SK-MEL-5 (cell line): ENCODE results near the gene PROM1. TPM values are rescaled to one million over a fixed set of nuclear protein-coding genes. Genes with fewer than 3 reads are reported as not detected.

Experiments
- DNase-seq: peaks from one replicate; pipeline ENCODE4 v3.0.0-alpha.2; 2016; ENCODE audit warnings: low read depth, low spot score
- in situ Hi-C: cut with HindIII; loops from 2 replicates; pipeline ENCODE4 v1.10.0; 2016; ENCODE audit warnings: low sequenced_read_pairs, high pct_unique_total_duplicates, low pct_unique_long_range_greater_than_20kb
- polyA plus RNA-seq, 2 experiments: library from polyadenylated mRNA; depleted of rRNA; stranded (reverse); fragments of >200 nt; gene quantifications; 2 replicates each; pipeline ENCODE4 v1.2.3, GENCODE V29; 2015
- total RNA-seq: library from RNA; depleted of rRNA; stranded (reverse); fragments of >200 nt; shearing (Covaris generic); gene quantifications from 2 replicates; pipeline ENCODE4 v1.2.3, GENCODE V29; 2014; rRNA removed

The PROM1 gene, protein sequence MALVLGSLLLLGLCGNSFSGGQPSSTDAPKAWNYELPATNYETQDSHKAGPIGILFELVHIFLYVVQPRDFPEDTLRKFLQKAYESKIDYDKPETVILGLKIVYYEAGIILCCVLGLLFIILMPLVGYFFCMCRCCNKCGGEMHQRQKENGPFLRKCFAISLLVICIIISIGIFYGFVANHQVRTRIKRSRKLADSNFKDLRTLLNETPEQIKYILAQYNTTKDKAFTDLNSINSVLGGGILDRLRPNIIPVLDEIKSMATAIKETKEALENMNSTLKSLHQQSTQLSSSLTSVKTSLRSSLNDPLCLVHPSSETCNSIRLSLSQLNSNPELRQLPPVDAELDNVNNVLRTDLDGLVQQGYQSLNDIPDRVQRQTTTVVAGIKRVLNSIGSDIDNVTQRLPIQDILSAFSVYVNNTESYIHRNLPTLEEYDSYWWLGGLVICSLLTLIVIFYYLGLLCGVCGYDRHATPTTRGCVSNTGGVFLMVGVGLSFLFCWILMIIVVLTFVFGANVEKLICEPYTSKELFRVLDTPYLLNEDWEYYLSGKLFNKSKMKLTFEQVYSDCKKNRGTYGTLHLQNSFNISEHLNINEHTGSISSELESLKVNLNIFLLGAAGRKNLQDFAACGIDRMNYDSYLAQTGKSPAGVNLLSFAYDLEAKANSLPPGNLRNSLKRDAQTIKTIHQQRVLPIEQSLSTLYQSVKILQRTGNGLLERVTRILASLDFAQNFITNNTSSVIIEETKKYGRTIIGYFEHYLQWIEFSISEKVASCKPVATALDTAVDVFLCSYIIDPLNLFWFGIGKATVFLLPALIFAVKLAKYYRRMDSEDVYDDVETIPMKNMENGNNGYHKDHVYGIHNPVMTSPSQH
- total RNA-seq = 3.1 and 4.1 TPM in 2 replicates
- polyA plus RNA-seq (2015; cell fraction: cytosol; rRNA removed) = 1.6 and 2.0 TPM in 2 replicates
- 3.3 and 3.9 TPM in 2 replicates for polyA plus RNA-seq (2015; cell fraction: nucleus; rRNA removed)

DNA sequence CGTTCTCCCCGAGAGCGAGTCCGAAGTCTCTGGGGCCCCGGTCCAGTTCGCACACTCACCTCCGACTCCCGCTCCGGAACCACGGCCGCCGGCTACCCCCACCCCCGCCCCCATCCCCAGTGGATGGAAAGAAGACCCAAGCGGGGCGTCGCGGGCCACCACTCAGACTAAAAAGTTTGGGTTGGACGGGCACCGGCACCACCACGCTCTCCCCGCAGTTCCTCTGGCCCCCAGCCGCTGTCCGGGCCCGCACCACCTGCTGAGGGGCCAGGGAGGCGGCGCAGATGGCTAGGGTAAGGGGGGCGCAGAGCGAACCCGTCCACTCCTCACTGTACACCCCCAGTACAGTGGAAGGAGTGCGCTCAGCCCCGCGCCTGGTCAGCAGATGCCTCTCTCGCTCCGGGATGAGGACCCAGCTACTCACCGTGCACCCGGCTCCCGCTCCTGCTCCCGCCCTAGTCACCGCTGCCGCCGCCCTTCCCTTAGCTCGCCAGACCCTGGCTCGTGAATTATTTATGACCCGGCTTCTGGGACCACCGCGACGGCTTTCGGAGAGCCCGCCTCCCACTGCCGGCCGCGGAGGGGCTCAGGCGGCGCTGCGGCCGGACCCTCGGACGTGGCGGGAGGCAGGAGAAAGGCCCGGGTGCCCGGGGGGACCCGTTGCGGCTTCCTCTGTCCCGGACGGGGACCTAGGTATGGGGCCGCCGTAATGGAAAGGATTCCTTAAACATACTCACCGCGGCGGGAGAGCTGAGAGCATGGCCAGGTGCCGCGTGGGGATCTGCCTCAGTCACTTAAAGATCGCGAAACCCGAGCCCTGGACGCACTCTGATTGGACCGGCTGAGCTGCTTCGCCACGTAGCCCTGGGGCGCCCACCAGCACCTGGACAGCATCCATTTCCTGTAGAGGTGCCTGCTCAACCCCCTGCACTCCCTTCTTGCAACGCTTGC, at the start of gene PROM1:
PROM1 (minus strand) TSS at position 783 of the 951 bp plus-strand sequence. CDS start 8,117 bp downstream, outside the sequence.
- DNase-seq = no peak
- in situ Hi-C loops = no loop called here

DNA sequence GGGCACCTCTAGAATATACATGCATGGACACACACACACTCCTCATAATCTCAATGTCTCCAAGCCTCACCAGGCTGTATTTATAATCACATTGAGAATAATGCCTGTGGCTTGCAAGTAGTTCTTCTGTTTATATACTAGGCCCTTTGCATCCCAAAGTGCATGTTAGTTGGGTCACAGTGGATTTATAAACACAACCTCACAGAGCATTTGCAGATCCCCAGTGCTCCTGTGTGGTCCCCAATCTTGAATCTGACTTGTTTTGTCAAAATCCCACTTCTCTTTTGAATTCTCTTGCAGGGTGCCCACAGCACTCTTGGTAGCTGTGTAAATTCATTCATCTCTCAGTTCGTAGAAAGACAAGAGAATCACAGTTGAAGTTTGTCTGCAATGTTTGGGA, 49.6 kb upstream of the PROM1 start:
- DNase-seq = no peak
- in situ Hi-C loops = no loop called here

DNA sequence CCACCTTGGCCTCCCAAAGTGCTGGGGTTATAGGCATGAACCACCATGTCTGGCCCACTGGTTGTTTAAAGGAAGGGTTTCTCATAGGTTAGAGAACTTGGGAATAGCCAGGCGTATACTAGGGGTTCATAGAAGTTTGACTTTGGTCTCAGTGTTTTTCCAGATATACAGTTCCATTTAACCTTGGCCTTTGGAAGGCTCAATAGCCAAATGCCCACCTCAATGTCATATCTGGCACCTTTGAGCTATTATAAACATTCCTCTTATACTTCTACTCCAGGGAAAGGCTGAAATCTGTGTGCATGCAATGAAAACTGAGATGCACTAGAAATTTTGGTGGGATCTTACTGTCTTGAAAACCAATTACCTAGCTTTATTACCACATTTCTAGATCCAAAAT, 47.5 kb upstream of the PROM1 start:
- DNase-seq = no peak
- in situ Hi-C loops = no loop called here

DNA sequence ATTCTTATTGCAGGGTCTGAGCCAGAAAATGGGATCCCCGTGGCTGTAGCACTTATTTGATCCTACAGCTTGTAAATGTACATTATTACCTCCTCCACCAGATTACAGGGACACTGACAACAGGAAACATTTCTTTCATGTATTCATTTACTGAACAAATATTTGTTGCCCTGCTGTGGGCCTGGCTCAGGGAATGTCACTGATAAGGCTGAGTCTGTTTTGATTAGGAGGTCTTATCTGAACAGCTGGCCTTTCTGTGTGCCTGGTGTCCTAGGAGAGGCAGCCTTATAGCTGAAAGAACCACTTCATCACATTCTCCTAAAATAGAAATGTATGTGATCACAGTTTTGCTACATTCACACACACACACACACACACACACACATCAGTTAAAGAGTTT, 45.5 kb upstream of the PROM1 start:
- no peak for DNase-seq
- in situ Hi-C loops = no loop called here

DNA sequence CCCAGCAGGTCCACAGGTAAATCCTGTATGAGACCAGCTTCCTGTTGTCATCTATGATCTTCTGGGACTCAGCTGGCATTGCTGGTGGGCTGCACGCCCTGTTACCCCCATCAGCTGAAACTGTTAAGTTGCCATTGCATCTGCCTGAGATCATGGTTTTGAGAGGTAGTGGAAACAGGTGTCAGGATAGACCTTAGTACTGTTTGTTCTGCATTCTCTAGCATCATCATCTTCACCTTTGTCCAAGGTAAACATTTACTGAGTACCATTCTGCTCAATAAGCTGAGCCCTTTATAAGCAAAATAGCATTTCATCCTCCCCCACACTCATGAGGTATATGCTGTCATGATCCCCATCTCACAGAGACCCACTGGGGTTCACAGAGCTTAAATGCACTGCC, 42.9 kb upstream of the PROM1 start:
- no peak for DNase-seq
- in situ Hi-C loops = no loop called here

DNA sequence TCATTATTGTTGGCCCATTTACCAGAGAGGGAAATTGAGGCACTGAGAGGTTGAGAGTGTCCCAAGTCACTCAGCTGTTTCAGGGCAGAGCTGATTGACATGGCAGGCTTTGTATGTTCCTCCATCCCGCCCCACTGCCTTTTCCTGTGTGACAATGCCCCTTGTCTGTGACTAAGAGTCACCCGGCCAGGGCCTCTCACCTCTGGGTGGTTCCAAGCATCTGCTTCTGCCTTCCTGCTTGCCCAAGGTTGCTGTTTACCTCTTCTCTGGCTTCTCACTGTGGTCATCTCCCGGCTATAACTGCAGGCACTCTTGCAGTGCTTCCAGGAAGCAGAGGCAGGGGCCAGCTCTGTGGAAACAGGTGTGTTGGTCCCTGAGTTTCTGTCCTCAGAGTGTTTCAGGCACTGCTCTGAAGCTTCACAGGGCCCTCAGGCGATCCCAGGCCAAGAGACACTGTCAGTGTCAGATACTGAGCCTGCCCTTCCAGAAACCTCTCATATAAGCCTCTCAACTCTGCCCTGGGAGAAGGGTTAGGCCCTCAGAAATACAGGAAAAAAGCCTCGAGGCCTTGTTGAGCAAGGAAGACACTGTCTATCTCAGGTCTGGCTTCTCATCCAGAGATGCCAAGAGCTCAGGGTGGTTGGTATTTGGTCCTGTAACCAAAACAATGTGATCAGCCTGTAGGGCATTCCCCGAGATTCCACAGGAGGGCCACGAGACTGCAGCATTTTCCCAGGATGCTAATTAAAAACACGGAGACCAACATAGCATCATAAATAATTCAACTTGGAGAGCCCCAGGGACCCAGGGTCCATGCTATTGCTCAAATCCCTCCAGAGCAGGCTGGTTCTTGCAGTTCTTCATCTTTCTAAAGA, 42.0 kb upstream of the PROM1 start:
- DNase-seq = peak; percentile 6
- in situ Hi-C loops = no loop called here

DNA sequence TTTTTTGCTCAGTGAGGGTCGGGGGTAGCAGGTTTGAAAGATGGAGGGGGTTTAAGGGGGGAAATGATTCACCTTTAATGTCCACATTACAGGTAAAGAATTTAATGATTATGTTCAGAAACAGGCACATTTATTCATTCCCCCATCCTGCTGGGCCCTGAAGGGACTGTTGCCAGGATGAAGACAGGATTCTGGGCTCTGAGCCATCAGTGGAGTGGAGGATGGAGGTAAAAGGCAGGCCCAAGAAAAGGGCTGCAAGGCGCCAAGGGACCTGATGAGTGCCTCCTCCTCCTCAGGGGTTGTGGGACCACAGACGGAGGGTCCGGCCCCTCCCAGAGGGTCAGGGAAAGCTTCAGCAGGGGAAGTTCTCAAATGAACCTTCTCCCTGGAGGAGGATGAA, 40.4 kb upstream of the PROM1 start:
- DNase-seq = no peak
- in situ Hi-C loops = no loop called here

DNA sequence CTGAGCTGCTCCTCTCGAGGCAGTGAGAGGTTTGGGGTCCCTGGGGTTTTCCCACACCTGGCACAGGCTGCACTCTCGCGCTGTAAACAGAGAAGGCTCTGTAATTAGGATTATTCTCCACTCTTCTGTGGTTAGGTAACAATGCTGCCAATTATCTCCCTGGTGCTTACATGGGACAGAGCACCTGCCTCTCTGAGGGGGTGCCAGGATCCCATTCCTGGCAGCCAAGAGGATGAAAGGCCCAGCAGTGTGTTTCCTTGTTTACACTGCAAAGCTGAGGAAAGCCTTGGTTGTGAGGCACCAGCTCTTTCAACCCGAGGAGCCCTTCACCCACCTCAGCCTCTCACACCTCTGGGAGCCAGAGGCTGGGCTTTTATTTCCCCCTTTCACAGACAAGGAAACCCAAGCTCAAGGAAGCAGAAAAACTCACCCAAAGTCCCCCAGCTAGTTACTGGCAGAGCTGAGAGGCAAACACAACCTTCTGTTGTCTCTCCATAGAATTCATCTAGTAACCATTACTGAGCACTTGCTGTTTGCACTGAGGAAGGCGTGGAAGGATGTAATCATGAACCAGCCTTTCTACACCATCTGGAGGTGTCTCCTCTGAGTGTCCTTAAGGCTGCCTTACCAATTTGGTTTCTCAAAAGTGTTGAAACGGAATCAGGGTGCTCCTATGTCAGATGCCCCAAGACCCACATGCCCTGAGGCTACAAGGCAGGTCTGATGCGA, 39.7 kb upstream of the PROM1 start:
- DNase-seq = peak; percentile 15
- in situ Hi-C loops = no loop called here

DNA sequence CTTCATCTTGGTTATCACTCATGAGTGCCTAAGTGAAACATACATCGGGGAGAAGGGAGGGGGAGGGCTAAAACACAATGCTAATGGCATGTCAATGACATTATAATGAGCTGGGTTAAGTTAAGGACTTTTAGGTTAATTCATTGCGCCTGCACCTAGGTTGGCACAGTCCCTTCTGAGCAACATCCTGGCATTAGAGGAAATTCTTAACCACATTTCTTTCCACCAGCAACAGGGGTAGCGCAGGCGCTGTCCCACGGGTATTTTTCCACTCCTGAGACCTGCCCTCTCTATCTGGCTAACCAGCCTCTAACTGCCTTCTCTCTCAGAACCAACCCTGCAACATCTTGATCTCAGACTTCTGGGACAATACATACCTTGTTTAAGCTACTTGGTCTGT, 39.0 kb upstream of the PROM1 start:
- no peak for DNase-seq
- in situ Hi-C loops = no loop called here

DNA sequence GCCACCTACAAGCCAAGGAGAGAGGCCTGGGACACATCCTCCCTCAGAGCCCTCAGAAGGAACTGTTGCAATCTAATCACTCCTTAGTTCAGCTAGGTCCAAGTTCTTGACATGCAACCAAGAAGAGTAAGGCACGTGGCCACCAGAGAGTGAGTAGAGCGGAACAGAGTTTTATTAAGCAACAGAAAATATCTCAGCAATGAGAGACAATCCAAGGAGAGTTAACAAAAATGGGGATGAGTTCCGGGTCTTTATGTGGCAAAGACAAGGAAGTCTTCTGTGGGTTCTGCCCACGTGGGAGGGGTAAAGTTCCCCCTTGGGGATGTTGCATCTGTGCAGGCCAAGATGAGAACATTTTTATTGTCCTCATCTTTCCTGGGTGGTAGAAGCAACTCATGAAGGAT, 38.5 kb upstream of the PROM1 start:
- in situ Hi-C loops = no loop called here
- DNase-seq = no peak

DNA sequence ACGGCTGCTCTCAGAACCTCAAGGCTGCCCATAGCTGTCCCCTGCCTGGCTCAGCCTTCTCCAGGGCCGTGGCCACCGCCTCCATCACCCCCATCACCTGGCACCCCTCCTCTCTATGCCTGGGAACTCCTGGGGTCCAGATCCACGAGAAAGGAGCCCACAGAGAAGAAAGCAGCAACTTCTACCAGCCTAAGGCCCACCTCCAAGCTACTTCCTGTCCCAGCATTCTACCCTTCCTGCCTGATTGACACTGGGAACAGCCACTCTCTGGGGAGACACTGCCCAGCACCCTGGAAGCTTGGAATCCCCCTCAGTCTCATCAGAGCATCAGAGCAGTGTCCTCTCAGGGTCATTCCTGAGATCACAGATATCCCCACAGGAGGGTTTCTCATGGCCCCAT, 36.9 kb upstream of the PROM1 start:
- no peak for DNase-seq
- in situ Hi-C loops = no loop called here

DNA sequence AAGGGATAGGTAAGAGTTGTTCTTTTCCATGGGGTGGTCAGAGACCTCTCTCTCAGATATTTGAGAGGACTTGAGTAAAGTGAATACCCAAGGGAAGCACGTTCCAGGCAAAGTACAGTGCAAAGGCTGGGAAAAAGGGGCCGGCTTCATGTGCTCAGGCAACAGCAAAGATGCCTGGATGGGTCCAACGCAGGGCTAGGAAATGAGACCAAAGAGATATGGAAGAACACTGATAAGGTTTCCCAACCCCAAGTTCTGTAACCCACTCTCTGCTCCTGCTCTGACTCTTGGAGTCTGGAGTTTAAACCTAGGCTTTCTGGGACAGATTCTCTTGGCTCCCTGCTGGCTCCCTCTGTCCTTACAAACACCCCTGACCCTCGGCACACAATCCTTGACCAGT, 36.2 kb upstream of the PROM1 start:
- DNase-seq = no peak
- in situ Hi-C loops = no loop called here

DNA sequence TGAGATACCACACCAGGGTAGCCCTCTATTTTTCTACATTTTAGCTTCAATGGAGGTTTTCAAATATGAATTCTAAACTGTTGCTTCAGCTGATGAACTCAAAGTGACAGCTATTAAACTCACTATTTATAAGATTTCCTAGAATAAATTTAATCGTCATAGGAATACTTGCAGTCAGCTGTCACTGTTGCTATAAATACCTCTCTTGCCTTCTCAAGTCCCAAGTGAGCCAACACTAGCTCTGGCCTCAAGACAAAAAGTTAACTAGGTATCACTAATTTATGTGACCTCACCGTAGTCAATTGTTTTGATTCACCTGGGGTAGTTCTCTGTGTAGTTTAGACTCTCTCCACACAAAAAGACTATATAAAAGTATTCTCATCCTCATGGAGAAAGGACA, 34.3 kb upstream of the PROM1 start:
- no peak for DNase-seq
- in situ Hi-C loops = no loop called here

DNA sequence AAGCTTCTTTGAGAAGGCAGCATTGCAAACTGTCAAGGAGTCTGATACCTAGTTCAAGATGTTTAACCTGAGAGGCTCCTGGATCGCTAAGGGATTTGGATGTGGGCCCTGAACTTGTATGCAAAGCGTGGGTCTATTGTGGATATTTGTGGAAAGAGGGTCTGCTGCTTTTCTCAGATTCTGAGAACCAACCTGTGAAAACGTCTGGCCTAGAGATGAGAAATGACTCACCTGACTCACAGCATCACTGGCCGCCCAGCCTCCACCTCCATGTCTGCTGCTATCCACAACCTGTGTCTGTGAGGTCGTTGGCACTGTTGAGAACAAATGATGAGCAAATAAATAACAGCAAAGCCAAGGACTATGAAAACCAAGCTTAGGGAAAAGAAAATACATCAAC, 33.3 kb upstream of the PROM1 start:
- in situ Hi-C loops = no loop called here

DNA sequence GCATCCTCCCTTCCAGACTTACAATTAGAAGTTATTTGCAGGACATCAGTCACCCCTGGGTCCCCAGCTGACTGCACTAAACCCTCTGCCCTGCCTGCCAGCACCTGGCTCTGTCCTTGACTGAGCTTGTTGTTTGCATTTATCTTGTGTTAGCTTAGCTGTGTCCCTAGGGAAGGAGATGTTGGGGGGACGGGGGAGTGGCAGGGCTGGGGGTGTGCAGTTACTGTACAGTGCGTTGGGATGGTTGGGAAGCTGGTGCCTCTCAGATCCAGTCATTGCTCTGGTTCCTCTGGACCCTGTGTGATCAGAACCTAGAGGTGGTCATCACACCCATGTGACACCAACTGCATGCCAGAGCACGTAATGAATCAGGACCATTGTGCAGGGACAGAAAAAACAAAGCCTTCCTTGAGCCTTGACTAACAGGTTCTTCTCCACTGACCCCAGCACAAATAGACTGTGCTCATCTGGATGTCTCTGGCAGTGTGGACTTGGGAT, 32.7 kb upstream of the PROM1 start:
- in situ Hi-C loops = no loop called here
- no peak for DNase-seq

More for the DNA sequence above, 33.3 kb upstream of the PROM1 start:
- DNase-seq = no peak

DNA sequence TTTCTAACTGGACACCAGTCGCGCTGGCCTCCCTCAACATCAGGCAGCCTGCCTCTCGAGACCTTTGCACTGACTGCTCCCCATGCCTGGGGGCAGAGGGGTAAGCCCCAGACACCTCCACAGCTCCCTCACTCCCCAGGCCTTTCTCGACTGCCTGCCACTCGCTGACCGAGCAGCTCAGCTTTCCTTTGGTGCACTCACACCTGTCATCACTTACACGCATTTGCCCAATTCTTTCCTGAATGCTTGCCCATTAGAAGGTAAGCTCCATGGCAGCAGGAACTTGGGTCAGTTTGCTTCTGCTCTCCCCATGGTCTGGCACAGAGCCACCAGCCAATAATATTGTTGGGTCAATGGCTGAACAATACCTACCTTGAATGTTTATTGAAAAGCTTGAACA, 32.2 kb upstream of the PROM1 start:
- in situ Hi-C loops = no loop called here
- no peak for DNase-seq
